ENCODE results near the gene SNAPC3.
"Not testable (repeated sequence)": the region's sequence is repeated elsewhere in the genome, so short reads cannot be mapped to it uniquely, and the experiment has no call there.

Gene SNAPC3

GRCh38 chr9:15422372-15423230 lies at the start of gene SNAPC3:
Gene SNAPC3 (plus strand): TSS chr9:15422876. CDS start chr9:15422880, 4 bp downstream.
- H3K4me1 ChIP-seq (ENCODE audit: control insufficient read depth, insufficient read depth, low read length) = peaks cover 9% of the 10 kb centered on the region
- peaks cover 9 to 13% of the 10 kb centered on the region in 2 donors for H3K36me3 ChIP-seq (ENCODE audit: control insufficient read depth in 2 of 2, insufficient read depth in 2 of 2, low read length in 2 of 2)

GRCh38 chr9:15373881-15374280 lies 48.8 kb upstream of the SNAPC3 start:
- peaks cover 4% of the 10 kb centered on the region for H3K4me1 ChIP-seq (ENCODE audit: control insufficient read depth, insufficient read depth, low read length)
- no peak overlapping the region for H3K9ac ChIP-seq (ENCODE audit: low read length in 2 of 2)
- no peak overlapping the region for H3K4me3 ChIP-seq (ENCODE audit: low read length in 2 of 2)
- no peaks in the 10 kb centered on the region for H3K9me3 ChIP-seq (ENCODE audit: control insufficient read depth in 2 of 2, low read length in 2 of 2)
- H3K36me3 ChIP-seq (ENCODE audit: control insufficient read depth in 2 of 2, insufficient read depth in 2 of 2, low read length in 2 of 2) = no peaks in the 10 kb centered on the region
- H3K27ac ChIP-seq (ENCODE audit: low read length) = no peak overlapping the region
- H3K27me3 ChIP-seq (ENCODE audit: control insufficient read depth in 1 of 2, insufficient read depth in 2 of 2, low read length in 2 of 2) = no peaks in the 10 kb centered on the region

More at GRCh38 chr9:15422372-15423230, at the start of gene SNAPC3:
- no peaks in the 10 kb centered on the region for H3K27me3 ChIP-seq (ENCODE audit: control insufficient read depth in 1 of 2, insufficient read depth in 2 of 2, low read length in 2 of 2)
- H3K27ac ChIP-seq (ENCODE audit: low read length) = peak within 1 kb of the TSS; percentile 88
- H3K9ac ChIP-seq (ENCODE audit: low read length in 2 of 2) = peak within 1 kb of the TSS; percentile 96 to 97
- H3K9me3 ChIP-seq (ENCODE audit: control insufficient read depth in 2 of 2, low read length in 2 of 2) = no peaks in the 10 kb centered on the region
- H3K4me3 ChIP-seq (ENCODE audit: low read length in 2 of 2) = peak within 1 kb of the TSS; percentile 93 to 95

- Histone ChIP-seq H3K27me3 (ENCODE audit: control insufficient read depth in 1 of 2, insufficient read depth in 2 of 2, low read length in 2 of 2) (no peaks in the 10 kb centered on the region), H3K9me3 (ENCODE audit: control insufficient read depth in 2 of 2, low read length in 2 of 2) (no peaks in the 10 kb centered on the region), H3K27ac (ENCODE audit: low read length) (no peak overlapping the region), H3K4me1 (ENCODE audit: control insufficient read depth, insufficient read depth, low read length) (peaks cover 4% of the 10 kb centered on the region), H3K4me3 (ENCODE audit: low read length in 2 of 2) (no peak overlapping the region), H3K36me3 (ENCODE audit: control insufficient read depth in 2 of 2, insufficient read depth in 2 of 2, low read length in 2 of 2) (no peaks in the 10 kb centered on the region), H3K9ac (ENCODE audit: low read length in 2 of 2) (no peak overlapping the region)
Measured at GRCh38 chr9:15374310-15374709, 48.4 kb upstream of the SNAPC3 start.

- H3K4me1 ChIP-seq (ENCODE audit: control insufficient read depth, insufficient read depth, low read length) = peaks cover 4% of the 10 kb centered on the region
- H3K4me3 ChIP-seq (ENCODE audit: low read length in 2 of 2) = no peak overlapping the region
- no peak overlapping the region for H3K9ac ChIP-seq (ENCODE audit: low read length in 2 of 2)
- H3K36me3 ChIP-seq (ENCODE audit: control insufficient read depth in 2 of 2, insufficient read depth in 2 of 2, low read length in 2 of 2) = no peaks in the 10 kb centered on the region
- H3K9me3 ChIP-seq (ENCODE audit: control insufficient read depth in 2 of 2, low read length in 2 of 2) = no peaks in the 10 kb centered on the region
- no peak overlapping the region for H3K27ac ChIP-seq (ENCODE audit: low read length)
- H3K27me3 ChIP-seq (ENCODE audit: control insufficient read depth in 1 of 2, insufficient read depth in 2 of 2, low read length in 2 of 2) = no peaks in the 10 kb centered on the region
Measured at GRCh38 chr9:15374825-15375224, 47.9 kb upstream of the SNAPC3 start.

GRCh38 chr9:15377625-15378540 lies 44.8 kb upstream of the SNAPC3 start:
- no peaks in the 10 kb centered on the region for H3K9me3 ChIP-seq (ENCODE audit: control insufficient read depth in 2 of 2, low read length in 2 of 2)
- peaks cover 4% of the 10 kb centered on the region for H3K4me1 ChIP-seq (ENCODE audit: control insufficient read depth, insufficient read depth, low read length)
- no peaks in the 10 kb centered on the region for H3K27me3 ChIP-seq (ENCODE audit: control insufficient read depth in 1 of 2, insufficient read depth in 2 of 2, low read length in 2 of 2)
- no peak overlapping the region for H3K4me3 ChIP-seq (ENCODE audit: low read length in 2 of 2)
- H3K27ac ChIP-seq (ENCODE audit: low read length) = no peak overlapping the region
- no peak overlapping the region for H3K9ac ChIP-seq (ENCODE audit: low read length in 2 of 2)
- no peaks in the 10 kb centered on the region for H3K36me3 ChIP-seq (ENCODE audit: control insufficient read depth in 2 of 2, insufficient read depth in 2 of 2, low read length in 2 of 2)

- H3K36me3 ChIP-seq (ENCODE audit: control insufficient read depth in 2 of 2, insufficient read depth in 2 of 2, low read length in 2 of 2); H3K27ac ChIP-seq (ENCODE audit: low read length); H3K4me1 ChIP-seq (ENCODE audit: control insufficient read depth, insufficient read depth, low read length); H3K27me3 ChIP-seq (ENCODE audit: control insufficient read depth in 1 of 2, insufficient read depth in 2 of 2, low read length in 2 of 2); H3K9me3 ChIP-seq (ENCODE audit: control insufficient read depth in 2 of 2, low read length in 2 of 2); H3K9ac ChIP-seq (ENCODE audit: low read length in 2 of 2); H3K4me3 ChIP-seq (ENCODE audit: low read length in 2 of 2): not testable (repeated sequence)
Measured at GRCh38 chr9:15379317-15379716, 43.4 kb upstream of the SNAPC3 start.

GRCh38 chr9:15379888-15380287 lies 42.8 kb upstream of the SNAPC3 start:
- not testable (repeated sequence) for H3K9ac ChIP-seq (ENCODE audit: low read length in 2 of 2); H3K27ac ChIP-seq (ENCODE audit: low read length); H3K36me3 ChIP-seq (ENCODE audit: control insufficient read depth in 2 of 2, insufficient read depth in 2 of 2, low read length in 2 of 2); H3K4me1 ChIP-seq (ENCODE audit: control insufficient read depth, insufficient read depth, low read length); H3K9me3 ChIP-seq (ENCODE audit: control insufficient read depth in 2 of 2, low read length in 2 of 2); H3K27me3 ChIP-seq (ENCODE audit: control insufficient read depth in 1 of 2, insufficient read depth in 2 of 2, low read length in 2 of 2); H3K4me3 ChIP-seq (ENCODE audit: low read length in 2 of 2)

- no peaks in the 10 kb centered on the region for H3K27me3 ChIP-seq (ENCODE audit: control insufficient read depth in 1 of 2, insufficient read depth in 2 of 2, low read length in 2 of 2)
Measured at GRCh38 chr9:15381491-15381890, 41.2 kb upstream of the SNAPC3 start.

GRCh38 chr9:15386465-15386864 lies 36.2 kb upstream of the SNAPC3 start:
- no peaks in the 10 kb centered on the region for H3K4me1 ChIP-seq (ENCODE audit: control insufficient read depth, insufficient read depth, low read length)
- H3K9me3 ChIP-seq (ENCODE audit: control insufficient read depth in 2 of 2, low read length in 2 of 2) = no peaks in the 10 kb centered on the region
- no peak overlapping the region for H3K4me3 ChIP-seq (ENCODE audit: low read length in 2 of 2)
- no peak overlapping the region for H3K27ac ChIP-seq (ENCODE audit: low read length)
- H3K27me3 ChIP-seq (ENCODE audit: control insufficient read depth in 1 of 2, insufficient read depth in 2 of 2, low read length in 2 of 2) = no peaks in the 10 kb centered on the region
- H3K36me3 ChIP-seq (ENCODE audit: control insufficient read depth in 2 of 2, insufficient read depth in 2 of 2, low read length in 2 of 2) = no peaks in the 10 kb centered on the region
- no peak overlapping the region for H3K9ac ChIP-seq (ENCODE audit: low read length in 2 of 2)

More at GRCh38 chr9:15381491-15381890, 41.2 kb upstream of the SNAPC3 start:
- Histone ChIP-seq H3K4me3 (ENCODE audit: low read length in 2 of 2) (no peak overlapping the region), H3K9me3 (ENCODE audit: control insufficient read depth in 2 of 2, low read length in 2 of 2) (no peaks in the 10 kb centered on the region), H3K27ac (ENCODE audit: low read length) (no peak overlapping the region), H3K4me1 (ENCODE audit: control insufficient read depth, insufficient read depth, low read length) (no peaks in the 10 kb centered on the region), H3K9ac (ENCODE audit: low read length in 2 of 2) (no peak overlapping the region), H3K36me3 (ENCODE audit: control insufficient read depth in 2 of 2, insufficient read depth in 2 of 2, low read length in 2 of 2) (no peaks in the 10 kb centered on the region)

GRCh38 chr9:15389173-15389572 lies 33.5 kb upstream of the SNAPC3 start:
- no peaks in the 10 kb centered on the region for H3K27me3 ChIP-seq (ENCODE audit: control insufficient read depth in 1 of 2, insufficient read depth in 2 of 2, low read length in 2 of 2)
- no peak overlapping the region for H3K4me3 ChIP-seq (ENCODE audit: low read length in 2 of 2)
- no peaks in the 10 kb centered on the region for H3K9me3 ChIP-seq (ENCODE audit: control insufficient read depth in 2 of 2, low read length in 2 of 2)
- H3K9ac ChIP-seq (ENCODE audit: low read length in 2 of 2) = no peak overlapping the region
- H3K4me1 ChIP-seq (ENCODE audit: control insufficient read depth, insufficient read depth, low read length) = no peaks in the 10 kb centered on the region
- H3K27ac ChIP-seq (ENCODE audit: low read length) = no peak overlapping the region
- H3K36me3 ChIP-seq (ENCODE audit: control insufficient read depth in 2 of 2, insufficient read depth in 2 of 2, low read length in 2 of 2) = no peaks in the 10 kb centered on the region
